Activated CD4-positive, CD25-positive, alpha-beta regulatory T cell treated with anti-CD3 and anti-CD28 coated beads, Interleukin-2, amount 50 U/mL, for 24 hours (primary cell): ENCODE measurements around the gene CCDC167.

Source experiments
- ATAC-seq, 2 donors: fragments of 150-1000 bp; cut with Tn5 transposase; one replicate each; pipeline ENCODE4 v1.10.0; 2021; ENCODE audit warnings: mild to moderate bottlenecking in 1 of 2, moderate library complexity in 1 of 2

The CCDC167 gene

GRCh38 chr6:37499433-37500293 is at the start of gene CCDC167:
CCDC167 (minus strand) TSS chr6:37499893; CDS start chr6:37499863, 30 bp downstream.
- peak; percentile 74 to 75 for ATAC-seq

GRCh38 chr6:37549154-37549553 is 49.5 kb upstream of the CCDC167 start:
- ATAC-seq: no peak

GRCh38 chr6:37548067-37548674 is 48.5 kb upstream of the CCDC167 start:
- ATAC-seq: no peak

GRCh38 chr6:37547564-37548061 is 47.9 kb upstream of the CCDC167 start:
- peak in 1 of 2 donors; percentile 31 for ATAC-seq

GRCh38 chr6:37546141-37546871 is 46.6 kb upstream of the CCDC167 start:
- ATAC-seq: no peak

- ATAC-seq: no peak
Measured at GRCh38 chr6:37544530-37544929, 44.8 kb upstream of the CCDC167 start.

GRCh38 chr6:37543361-37543760 is 43.7 kb upstream of the CCDC167 start:
- no peak for ATAC-seq

- no peak for ATAC-seq
Measured at GRCh38 chr6:37541346-37541745, 41.7 kb upstream of the CCDC167 start.

GRCh38 chr6:37540390-37540789 is 40.7 kb upstream of the CCDC167 start:
- no peak for ATAC-seq

- ATAC-seq: peak in 1 of 2 donors; percentile 66
Measured at GRCh38 chr6:37540029-37540352, 40.3 kb upstream of the CCDC167 start.

- ATAC-seq: no peak
Measured at GRCh38 chr6:37539171-37540028, 39.7 kb upstream of the CCDC167 start.

GRCh38 chr6:37538107-37538506 is 38.4 kb upstream of the CCDC167 start:
- no peak for ATAC-seq

- no peak for ATAC-seq
Measured at GRCh38 chr6:37537548-37537947, 37.9 kb upstream of the CCDC167 start.

- ATAC-seq: no peak
Measured at GRCh38 chr6:37536491-37537190, 36.9 kb upstream of the CCDC167 start.

- peak in 1 of 2 donors; percentile 21 for ATAC-seq
Measured at GRCh38 chr6:37535759-37536490, 36.2 kb upstream of the CCDC167 start.

- ATAC-seq: no peak
Measured at GRCh38 chr6:37535428-37535758, 35.7 kb upstream of the CCDC167 start.

GRCh38 chr6:37534893-37535292 is 35.2 kb upstream of the CCDC167 start:
- ATAC-seq: no peak

- ATAC-seq: no peak
Measured at GRCh38 chr6:37532122-37532521, 32.4 kb upstream of the CCDC167 start.

- ATAC-seq: no peak
Measured at GRCh38 chr6:37531437-37532036, 31.8 kb upstream of the CCDC167 start.

GRCh38 chr6:37531026-37531425 is 31.3 kb upstream of the CCDC167 start:
- ATAC-seq: no peak

GRCh38 chr6:37530297-37530696 is 30.6 kb upstream of the CCDC167 start:
- ATAC-seq: no peak
